Thyroid gland (tissue), 4 donors: Measurements from ENCODE around the gene GSG1L. TPM values are rescaled to one million over a fixed set of nuclear protein-coding genes. Genes with fewer than 3 reads are reported as not detected.

Source experiments
- DNase-seq, 2 donors: peaks; one replicate each; pipeline ENCODE4 v3.0.0-alpha.2; 2019
- H3K27ac ChIP-seq, 3 donors: fragments of 200-600 bp; sonication (generic); 1 replicate in 2 of 3; 2 replicates in 1 of 3; pipeline ENCODE4 v1.5.1; 2016 to 2019; ENCODE audit warnings: mild to moderate bottlenecking in 1 of 3, moderate library complexity in 1 of 3
- H3K27me3 ChIP-seq: fragments of 200-600 bp; sonication (generic); one replicate; pipeline ENCODE4 v1.5.1; 2019
- H3K36me3 ChIP-seq, 2 donors: fragments of 200-600 bp; sonication (generic); one replicate each; pipeline ENCODE4 v1.5.1; 2016 to 2019
- H3K4me1 ChIP-seq, 2 donors: fragments of 200-600 bp; sonication (generic); one replicate each; pipeline ENCODE4 v1.5.1; 2017 to 2019
- H3K4me3 ChIP-seq, 3 donors: fragments of 200-600 bp; sonication (generic); replicated peaks in 1 of 3; 1 replicate in 2 of 3; 2 replicates in 1 of 3; pipeline ENCODE4 v1.5.1; 2016; ENCODE audit warnings: mild to moderate bottlenecking in 1 of 3
- H3K9me3 ChIP-seq: fragments of 200-600 bp; sonication (generic); one replicate; pipeline ENCODE4 v1.5.1; 2017
- CTCF ChIP-seq, 6 experiments: fragments of 200-600 bp in 3 of 6; fragments of 450-650 bp in 3 of 6; sonication (generic) in 3 of 6; IDR thresholded peaks; one replicate each; pipeline ENCODE4 v1.5.1; 2016 to 2019; ENCODE audit warnings: antibody characterized with exemption in 6 of 6, mild to moderate bottlenecking in 2 of 6, inconsistent platforms in 1 of 6, moderate library complexity in 1 of 6
- POLR2A ChIP-seq, 2 donors: fragments of 450-650 bp; IDR thresholded peaks; one replicate each; pipeline ENCODE4 v1.6.1; 2017; ENCODE audit warnings: antibody characterized with exemption in 2 of 2, mild to moderate bottlenecking in 2 of 2, moderate library complexity in 1 of 2
- WGBS, 2 donors: methylation state at CpG; one replicate each; pipeline ENCODE4 v1.1.5; 2017; 5-methylcytosine and 5-hydroxymethylcytosine counted together
- intact Hi-C: fragments of 100-400 bp; cut with DNase I; formaldehyde crosslinking; loops from one replicate; pipeline ENCODE4 v1.15.1; 2023
- total RNA-seq, 4 donors: library from RNA; depleted of rRNA; stranded (reverse); fragments of >200 nt; gene quantifications; one replicate each; pipeline ENCODE4 v1.2.3, GENCODE V29; 2016

GSG1L gene
- total RNA-seq, 4 donors from 2014 or later: not detected

GRCh38 chr16:28091656-28092055 is 28.1 kb upstream of the GSG1L start:
- H3K9me3 ChIP-seq: no peaks in the 10 kb centered on the region
- TF ChIP-seq CTCF (IDR thresholded peaks at IDR 0.05) (no peak), POLR2A (IDR thresholded peaks at IDR 0.05) (no peak)
- intact Hi-C loops: no loop called here
- no peak overlapping the region for H3K27ac ChIP-seq
- DNase-seq: no peak
- no peaks in the 10 kb centered on the region for H3K36me3 ChIP-seq
- no peak overlapping the region for H3K4me3 ChIP-seq
- no peaks in the 10 kb centered on the region for H3K27me3 ChIP-seq
- H3K4me1 ChIP-seq: peaks cover 0 to 10% of the 10 kb centered on the region in 2 donors
- 65 to 74% methylated on average over 9 to 12 of the region's 12 CpGs for WGBS, 2 donors

GRCh38 chr16:28090646-28091377 is 27.3 kb upstream of the GSG1L start:
- Histone ChIP-seq H3K36me3 (no peaks in the 10 kb centered on the region), H3K9me3 (no peaks in the 10 kb centered on the region), H3K4me1 (peaks cover 0 to 10% of the 10 kb centered on the region in 2 donors), H3K27ac (no peak overlapping the region), H3K27me3 (no peaks in the 10 kb centered on the region), H3K4me3 (no peak overlapping the region)
- TF ChIP-seq CTCF (IDR thresholded peaks at IDR 0.05) (no peak), POLR2A (IDR thresholded peaks at IDR 0.05) (no peak)
- WGBS, 2 donors: 76 to 80% methylated on average over 13 to 14 of the region's 19 CpGs
- DNase-seq: no peak
- intact Hi-C loops: no loop called here

- no peak overlapping the region for H3K4me3 ChIP-seq
- 84 to 91% methylated on average over 7 of the region's 7 CpGs for WGBS, 2 donors
- DNase-seq: no peak
- H3K36me3 ChIP-seq: no peaks in the 10 kb centered on the region
- TF ChIP-seq POLR2A (IDR thresholded peaks at IDR 0.05) (no peak), CTCF (IDR thresholded peaks at IDR 0.05) (no peak)
- no peaks in the 10 kb centered on the region for H3K27me3 ChIP-seq
- H3K4me1 ChIP-seq: peaks cover 0 to 10% of the 10 kb centered on the region in 2 donors
- H3K27ac ChIP-seq: no peak overlapping the region
- intact Hi-C loops: no loop called here
- H3K9me3 ChIP-seq: no peaks in the 10 kb centered on the region
Measured at GRCh38 chr16:28089992-28090365, 26.5 kb upstream of the GSG1L start.

- intact Hi-C loops: no loop called here
- Histone ChIP-seq H3K36me3 (no peaks in the 10 kb centered on the region), H3K4me3 (no peak overlapping the region), H3K27me3 (no peaks in the 10 kb centered on the region), H3K9me3 (no peaks in the 10 kb centered on the region), H3K27ac (no peak overlapping the region), H3K4me1 (peaks cover 0 to 10% of the 10 kb centered on the region in 2 donors)
- DNase-seq: no peak
- 97 to 100% methylated on average over 3 of the region's 3 CpGs for WGBS, 2 donors
- TF ChIP-seq POLR2A (IDR thresholded peaks at IDR 0.05) (no peak), CTCF (IDR thresholded peaks at IDR 0.05) (no peak)
Measured at GRCh38 chr16:28089205-28089991, 25.9 kb upstream of the GSG1L start.
